Left forelimb (tissue), 1 donor: ENCODE results near the gene B4GALT7.
"Not testable (repeated sequence)": the region's sequence is repeated elsewhere in the genome, so short reads cannot be mapped to it uniquely, and the experiment has no call there.

Experiments used
- DNase-seq: peaks from one replicate; pipeline ENCODE4 v3.0.0-alpha.2; 2018; ENCODE audit warnings: low spot score

B4GALT7 gene

DNA sequence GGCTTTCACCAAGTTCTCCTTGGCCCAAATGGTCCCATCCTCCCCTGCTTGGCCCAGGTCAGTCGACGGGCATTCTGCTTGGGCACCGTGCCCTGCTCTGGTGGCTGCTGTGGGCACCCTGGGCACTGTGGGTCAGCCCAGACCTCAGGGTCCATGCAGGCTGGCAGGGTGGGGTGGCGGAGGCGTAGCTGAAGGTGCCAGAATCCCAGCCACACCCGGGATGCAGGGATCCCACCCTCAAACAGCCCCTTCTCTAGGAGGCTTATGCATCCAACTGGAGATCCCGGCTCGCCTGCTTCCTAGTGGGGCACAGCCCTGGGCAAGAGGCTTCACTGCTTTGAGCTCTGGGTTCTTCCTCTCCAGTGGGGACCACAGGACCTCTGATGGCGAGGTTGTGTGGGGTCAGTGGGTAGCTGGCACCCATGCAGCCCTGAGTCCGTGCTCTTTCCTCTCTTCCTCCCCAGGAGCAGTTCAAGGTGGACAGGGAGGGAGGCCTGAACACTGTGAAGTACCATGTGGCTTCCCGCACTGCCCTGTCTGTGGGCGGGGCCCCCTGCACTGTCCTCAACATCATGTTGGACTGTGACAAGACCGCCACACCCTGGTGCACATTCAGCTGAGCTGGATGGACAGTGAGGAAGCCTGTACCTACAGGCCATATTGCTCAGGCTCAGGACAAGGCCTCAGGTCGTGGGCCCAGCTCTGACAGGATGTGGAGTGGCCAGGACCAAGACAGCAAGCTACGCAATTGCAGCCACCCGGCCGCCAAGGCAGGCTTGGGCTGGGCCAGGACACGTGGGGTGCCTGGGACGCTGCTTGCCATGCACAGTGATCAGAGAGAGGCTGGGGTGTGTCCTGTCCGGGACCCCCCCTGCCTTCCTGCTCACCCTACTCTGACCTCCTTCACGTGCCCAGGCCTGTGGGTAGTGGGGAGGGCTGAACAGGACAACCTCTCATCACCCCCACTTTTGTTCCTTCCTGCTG, 9.4 kb downstream of the B4GALT7 start:
- no peak for DNase-seq

DNA sequence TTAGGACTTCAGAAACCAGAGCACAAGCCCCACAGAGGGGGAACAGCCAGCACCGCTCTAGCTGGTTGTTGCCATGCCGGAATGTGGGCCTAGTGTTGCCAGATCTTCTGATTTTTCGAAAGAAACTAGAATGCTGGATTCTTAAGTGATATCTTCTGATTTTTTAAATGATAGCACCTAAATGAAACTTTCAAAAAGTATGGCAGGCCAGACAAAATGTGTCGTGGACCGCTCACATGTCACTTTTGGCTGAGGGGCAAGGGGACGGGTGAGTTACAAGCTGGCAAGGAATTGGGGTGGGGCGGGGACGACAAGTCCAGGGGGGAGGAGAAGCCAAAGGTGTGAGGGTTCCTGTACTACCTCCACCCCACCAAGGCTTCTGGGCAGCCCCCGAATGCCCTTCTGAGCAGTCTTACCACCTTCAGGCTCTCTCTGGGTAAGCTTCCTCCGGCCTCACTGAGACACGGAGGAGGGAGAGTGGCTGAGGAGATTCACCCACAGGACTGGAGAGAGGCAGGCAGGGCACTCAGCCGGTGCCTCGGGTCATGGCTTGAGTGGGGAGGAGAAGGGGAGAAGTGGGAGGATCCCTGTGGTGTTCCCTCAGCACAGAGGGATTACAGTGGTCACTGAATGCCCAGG, 10.3 kb downstream of the B4GALT7 start:
- DNase-seq = no peak

DNA sequence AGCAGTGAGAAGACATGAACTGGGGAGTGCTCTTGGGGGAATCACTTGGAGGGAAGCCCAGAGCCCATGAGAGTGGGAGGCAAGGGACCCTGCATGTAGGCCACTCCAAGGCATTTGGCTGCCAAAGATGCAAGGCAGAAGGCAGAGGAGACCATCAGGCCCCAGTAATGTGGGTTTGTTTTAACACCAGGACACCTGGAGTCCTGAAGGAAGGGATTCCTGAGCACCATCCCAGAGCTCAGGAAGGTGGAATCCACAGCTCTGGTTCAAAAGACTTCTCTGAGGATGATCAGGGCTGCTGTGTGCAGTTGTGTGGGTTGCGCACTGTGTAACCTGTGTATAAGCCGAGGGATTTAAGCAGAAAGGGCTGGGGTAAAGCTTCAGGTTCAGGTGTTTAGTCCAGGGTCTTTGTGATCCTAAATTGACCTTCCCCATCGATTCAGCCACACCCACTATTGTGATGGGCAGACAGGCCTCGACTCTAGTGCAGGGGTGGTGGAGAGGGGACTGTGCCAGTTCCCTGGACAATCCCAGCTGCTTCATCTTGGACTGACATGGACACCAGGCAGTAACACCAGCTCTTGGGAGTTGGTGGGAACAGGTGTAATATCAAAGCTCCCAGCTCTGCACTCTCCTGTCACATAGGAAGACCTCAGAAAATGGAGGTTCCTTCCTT, 11.0 kb downstream of the B4GALT7 start:
- no peak for DNase-seq

DNA sequence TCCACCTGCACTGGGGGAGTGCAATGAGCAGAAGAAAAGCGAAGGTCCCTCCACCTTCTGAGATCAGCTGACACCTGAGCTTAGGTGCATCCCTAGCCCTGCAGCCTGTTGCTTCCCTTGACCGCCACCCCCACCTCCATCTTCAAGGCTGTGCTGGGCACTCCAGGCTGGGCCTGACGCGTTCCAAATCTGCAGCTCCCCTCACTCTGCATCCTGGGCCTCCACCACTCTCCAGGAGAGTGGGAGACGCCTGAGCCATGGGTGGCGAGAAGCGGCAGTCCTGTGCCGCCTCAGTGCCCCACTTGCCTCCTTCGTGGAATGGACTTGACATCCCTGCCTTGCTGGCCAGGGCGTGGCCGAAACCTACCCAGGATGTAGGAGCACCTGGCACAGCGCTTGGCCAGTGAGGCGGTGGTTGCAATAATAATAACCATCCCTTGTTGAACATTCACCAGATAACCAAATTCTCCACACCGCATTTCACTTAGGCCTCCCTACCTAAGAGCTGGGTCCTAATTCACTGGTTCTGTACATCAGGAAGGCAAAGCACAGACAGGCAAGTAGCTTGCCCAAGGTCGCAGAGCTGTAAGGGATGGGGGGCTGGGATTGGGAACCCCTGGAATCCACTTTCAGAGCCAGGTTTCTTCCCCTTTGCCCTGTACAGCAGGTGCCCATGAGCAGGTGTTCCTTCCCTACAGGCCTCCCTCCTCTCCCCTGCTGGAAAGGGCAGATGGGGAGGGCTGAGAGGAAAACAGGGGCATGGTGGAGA, 11.7 kb downstream of the B4GALT7 start:
- DNase-seq = no peak

DNA sequence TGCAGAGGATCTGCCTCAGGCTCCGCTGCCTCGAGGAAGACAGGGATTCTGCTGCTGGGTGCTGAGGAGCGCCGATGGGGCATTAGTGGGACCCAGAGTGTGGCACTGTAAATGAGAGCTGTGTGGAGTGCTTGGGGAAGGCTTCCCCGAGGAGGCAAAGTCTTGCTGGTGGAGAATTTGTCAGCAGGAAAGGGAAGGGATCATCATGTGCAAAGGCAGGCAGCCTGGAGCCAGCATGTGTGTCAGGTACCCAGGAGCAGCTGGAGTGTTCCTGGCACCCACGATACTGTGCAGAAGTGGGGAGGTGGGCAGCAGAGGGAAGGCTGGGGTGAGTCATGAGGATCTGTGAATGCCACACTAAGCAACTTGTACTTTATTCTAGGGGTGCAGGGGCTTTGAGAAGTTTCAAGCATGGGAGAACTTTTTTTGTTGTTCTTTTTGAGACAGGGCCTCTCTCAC, 12.3 kb downstream of the B4GALT7 start:
- no peak for DNase-seq

DNA sequence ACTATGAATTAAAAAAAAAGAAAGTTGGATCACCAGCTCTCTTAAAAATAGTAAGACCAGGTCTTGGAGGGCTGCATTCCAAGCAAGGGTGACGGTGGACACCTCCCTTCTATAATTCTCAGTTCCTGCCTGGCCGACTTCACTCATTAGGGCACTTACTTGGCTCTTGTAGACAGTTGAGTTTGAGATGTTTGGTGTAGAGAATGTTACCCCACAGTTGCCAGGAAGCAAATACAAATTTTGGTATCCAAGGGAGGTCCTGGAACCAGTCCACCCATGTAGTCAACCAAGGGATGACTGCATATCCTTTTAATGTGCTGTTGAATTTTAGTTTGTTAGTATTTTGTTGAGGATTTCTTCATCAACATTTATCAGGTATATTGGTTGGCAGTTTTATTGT, 20.6 kb downstream of the B4GALT7 start:
- DNase-seq = no peak

DNA sequence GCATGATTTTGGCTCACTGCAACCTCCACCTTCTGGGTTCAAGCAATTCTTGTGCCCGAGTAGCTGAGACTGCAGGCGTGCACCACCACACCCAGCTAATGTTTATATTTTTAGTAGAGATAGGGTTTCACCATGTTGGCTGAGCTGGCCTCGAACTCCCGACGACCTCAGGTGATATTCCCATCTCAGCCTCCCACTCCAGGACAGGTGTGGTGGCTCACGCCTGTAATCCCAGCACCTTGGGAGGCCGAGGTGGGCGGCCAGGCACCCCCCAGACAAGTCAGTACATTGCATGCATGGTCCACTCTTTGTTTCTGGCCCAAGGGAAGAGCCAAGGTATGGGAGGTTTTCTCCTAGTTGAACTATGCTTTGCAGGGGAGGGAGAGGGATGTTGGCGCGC, 24.2 kb downstream of the B4GALT7 start:
- DNase-seq = not testable (repeated sequence)

DNA sequence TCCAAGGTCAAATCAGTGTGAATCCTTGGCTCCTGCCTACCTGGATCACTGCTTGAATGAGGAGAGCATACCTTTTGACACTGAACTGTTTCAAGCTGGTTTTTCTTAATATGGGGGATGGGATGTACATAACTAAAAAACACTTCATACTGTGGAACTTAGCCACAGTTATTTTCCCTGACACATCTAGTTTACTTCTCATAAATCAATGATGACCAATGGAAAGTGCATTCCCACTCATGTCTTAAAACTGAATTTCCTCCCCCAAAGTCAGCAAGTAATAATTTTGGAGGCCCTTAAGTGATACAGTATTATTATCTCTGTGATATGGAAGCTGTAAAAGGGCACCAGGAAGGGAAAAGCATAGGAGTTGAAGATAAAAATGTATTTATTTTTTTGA, 30.3 kb downstream of the B4GALT7 start:
- not testable (repeated sequence) for DNase-seq

DNA sequence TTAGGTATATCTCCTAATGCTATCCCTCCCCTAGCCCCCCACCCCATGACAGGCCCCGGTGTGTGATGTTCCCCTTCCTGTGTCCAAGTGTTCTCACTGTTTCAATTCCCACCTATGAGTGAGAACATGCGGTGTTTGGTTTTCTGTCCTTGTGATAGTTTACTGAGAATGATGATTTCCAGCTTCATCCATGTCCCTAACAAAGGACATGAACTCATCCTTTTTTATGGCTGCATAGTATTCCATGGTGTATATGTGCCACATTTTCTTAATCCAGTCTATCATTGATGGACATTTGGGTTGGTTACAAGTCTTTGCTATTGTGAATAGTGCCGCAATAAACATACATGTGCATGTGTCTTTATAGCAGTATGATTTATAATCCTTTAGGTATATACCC, 35.0 kb downstream of the B4GALT7 start:
- DNase-seq = not testable (repeated sequence)

DNA sequence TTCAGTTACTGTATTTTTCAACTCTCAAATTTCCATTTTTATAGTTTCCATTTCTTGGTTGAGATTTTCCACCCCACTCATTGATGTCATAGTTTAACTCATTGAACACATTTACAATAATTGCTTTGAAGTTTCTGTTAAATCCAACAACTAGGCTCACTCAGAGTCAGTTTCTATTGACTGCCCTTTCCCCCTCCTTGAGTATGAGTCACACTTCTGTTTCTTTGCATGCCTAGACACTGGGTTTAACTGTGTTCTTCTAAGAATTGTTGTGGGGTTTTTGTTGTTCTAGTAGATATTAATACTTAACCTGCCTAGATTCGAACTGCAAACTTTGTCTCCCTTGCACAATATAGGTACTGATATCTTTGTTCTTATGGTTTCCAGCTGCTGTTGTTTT, 45.5 kb downstream of the B4GALT7 start:
- DNase-seq = not testable (repeated sequence)

DNA sequence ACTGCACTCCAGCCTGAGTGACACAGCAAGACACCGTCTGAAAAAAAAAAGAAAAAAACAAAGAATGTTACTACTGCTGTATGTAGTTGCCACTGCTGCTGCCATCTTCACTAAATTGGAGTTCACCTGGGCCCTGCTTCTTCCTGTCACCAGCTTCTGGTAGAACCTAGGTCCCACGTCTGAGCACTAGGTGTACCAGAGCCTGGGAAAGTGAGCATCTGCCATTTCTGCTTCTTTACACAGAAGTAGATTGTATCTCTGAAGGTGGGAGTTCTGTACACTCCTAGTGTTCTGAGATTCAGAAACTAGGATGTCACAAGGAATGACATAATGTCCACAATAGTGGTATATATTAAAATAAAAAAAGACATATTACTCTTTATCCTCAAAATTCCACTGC, 51.3 kb downstream of the B4GALT7 start:
- not testable (repeated sequence) for DNase-seq

DNA sequence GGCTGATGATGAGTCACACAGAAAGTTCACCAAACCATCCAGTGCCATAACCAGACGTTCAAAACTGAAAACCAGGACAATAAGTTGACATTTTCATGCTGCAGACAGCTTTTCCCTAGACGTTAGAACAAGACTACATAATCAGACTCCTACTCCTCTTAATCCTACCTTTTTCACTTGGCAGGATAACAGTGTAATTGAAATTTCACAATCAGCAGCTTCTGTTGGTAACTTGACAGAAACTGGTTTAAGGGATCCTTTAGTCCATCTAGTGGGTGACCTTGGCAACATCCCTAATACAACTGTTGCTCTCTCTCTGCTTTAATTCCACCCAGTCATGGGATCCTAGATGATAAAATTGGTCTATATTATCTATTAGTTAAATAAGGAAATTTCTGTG, 57.9 kb downstream of the B4GALT7 start:
- DNase-seq = not testable (repeated sequence)

DNA sequence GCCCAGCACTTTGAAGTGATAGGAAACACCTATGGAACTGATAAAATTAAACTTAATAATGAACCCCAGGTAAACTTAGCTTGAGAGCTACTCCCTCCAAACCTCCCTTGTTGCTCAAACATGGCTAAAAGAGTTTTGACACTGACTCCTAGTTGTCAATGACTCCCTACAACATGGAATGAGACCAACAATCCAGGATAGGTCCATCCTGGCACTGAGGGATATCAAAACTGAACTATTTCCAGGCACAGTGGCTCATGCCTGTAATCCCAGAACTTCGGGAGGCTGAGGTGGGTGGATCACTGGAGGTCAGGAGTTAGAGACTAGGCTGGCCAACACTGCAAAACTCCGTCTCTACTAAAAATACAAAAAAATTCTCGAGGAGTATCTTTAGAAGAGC, 58.6 kb downstream of the B4GALT7 start:
- DNase-seq = not testable (repeated sequence)
